SH-SY5Y (cell line): ENCODE measurements around the gene NFASC.

Experiments
- GATA2 ChIP-seq: IDR thresholded peaks from 2 replicates; pipeline ENCODE4 v1.6.1; 2011; ENCODE audit warnings: mild to moderate bottlenecking, low read depth, low read length
- GATA3 ChIP-seq: IDR thresholded peaks from 2 replicates; pipeline ENCODE4 v1.6.1; 2011; ENCODE audit warnings: low read depth, mild to moderate bottlenecking, low read length, moderate library complexity

DNA sequence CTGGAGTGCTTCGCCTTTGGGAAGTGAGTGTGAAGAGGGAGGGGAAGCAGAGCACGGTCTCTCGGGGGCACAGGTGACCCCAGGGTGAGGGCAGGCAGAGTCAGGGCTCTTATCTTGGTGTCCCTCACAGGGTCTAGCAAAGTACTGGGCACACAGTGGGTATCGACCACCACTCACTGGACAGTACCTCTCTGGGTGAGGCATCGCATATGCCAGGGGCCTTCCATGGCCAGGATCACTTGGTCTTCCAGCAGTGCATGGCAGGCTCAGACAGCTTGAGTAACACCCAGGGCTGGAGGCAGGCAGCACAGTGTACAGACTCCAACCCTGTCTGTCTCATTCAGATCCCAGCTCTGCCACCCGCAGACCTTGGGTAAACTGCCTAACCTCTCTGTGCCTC is 189.0 kb downstream of the NFASC start:
- no peak for TF ChIP-seq GATA2
- no peak for TF ChIP-seq GATA3
